Esophagus muscularis mucosa (tissue), 4 donors: ENCODE results near the gene UGT2A1.

Experiments
- CTCF ChIP-seq, 3 experiments: fragments of 200-600 bp in 2 of 3; fragments of 450-650 bp in 1 of 3; sonication (generic) in 2 of 3; IDR thresholded peaks; one replicate each; pipeline ENCODE4 v1.5.1; 2017 to 2019; ENCODE audit warnings: antibody characterized with exemption in 3 of 3, mild to moderate bottlenecking in 2 of 3, moderate library complexity in 1 of 3
- EP300 ChIP-seq: sonication (generic); formaldehyde crosslinking; IDR thresholded peaks from one replicate; pipeline ENCODE4 v1.6.1; 2017; ENCODE audit warnings: antibody characterized with exemption
- POLR2A ChIP-seq: fragments of 450-650 bp; IDR thresholded peaks from one replicate; pipeline ENCODE4 v1.6.1; 2017; ENCODE audit warnings: antibody characterized with exemption, moderate library complexity, mild to moderate bottlenecking, low read depth
- POLR2AphosphoS5 ChIP-seq, 2 donors: sonication (generic); formaldehyde crosslinking; IDR thresholded peaks; one replicate each; pipeline ENCODE4 v1.6.1; 2017; ENCODE audit warnings: antibody characterized with exemption in 2 of 2

- TF ChIP-seq CTCF (IDR thresholded peaks at IDR 0.05), result no peak
- TF ChIP-seq POLR2AphosphoS5 (IDR thresholded peaks at IDR 0.05), result no peak
- TF ChIP-seq EP300, result no peak
- no peak for TF ChIP-seq POLR2A
Measured at GRCh38 chr4:69576251-69576877, 76.7 kb downstream of the UGT2A1 start.
